Mesenchymal stem cell (in vitro differentiated cells and primary cell): ENCODE data around the gene FBL.
"Not testable (repeated sequence)": the region's sequence is repeated elsewhere in the genome, so short reads cannot be mapped to it uniquely, and the experiment has no call there.

Experiments
- DNase-seq: peaks from one replicate; pipeline ENCODE4 v3.0.0-alpha.2; 2013
- H2AFZ ChIP-seq: one replicate; pipeline ENCODE4 v1.6.1; 2013; ENCODE audit warnings: low read depth, mild to moderate bottlenecking, control low read depth, inconsistent platforms, low read length, moderate library complexity
- H2AK5ac ChIP-seq: 2 replicates; pipeline ENCODE4 v1.6.1; 2013; ENCODE audit warnings: low read length, moderate library complexity, mild to moderate bottlenecking, inconsistent platforms; ENCODE audit not compliant: severe bottlenecking
- H2BK120ac ChIP-seq: one replicate; pipeline ENCODE4 v1.6.1; 2013; ENCODE audit warnings: low read depth, mild to moderate bottlenecking, inconsistent platforms, low read length, moderate library complexity
- H2BK12ac ChIP-seq, 2 experiments: one replicate each; pipeline ENCODE4 v1.6.1; 2013; ENCODE audit warnings: inconsistent platforms in 2 of 2, low read length in 2 of 2, mild to moderate bottlenecking in 2 of 2, moderate library complexity in 2 of 2, control low read depth in 1 of 2
- H2BK15ac ChIP-seq: one replicate; pipeline ENCODE4 v1.6.1; 2013; ENCODE audit warnings: mild to moderate bottlenecking, low read depth, inconsistent platforms; ENCODE audit not compliant: poor library complexity, severe bottlenecking
- H2BK5ac ChIP-seq: 2 replicates; pipeline ENCODE4 v1.6.1; 2013; ENCODE audit warnings: low read depth, mild to moderate bottlenecking, low read length, control low read depth, inconsistent platforms; ENCODE audit not compliant: poor library complexity, severe bottlenecking
- H3K14ac ChIP-seq, 2 experiments: one replicate each; pipeline ENCODE4 v1.6.1; 2013; ENCODE audit warnings: inconsistent platforms in 2 of 2, low read length in 2 of 2, control low read depth in 1 of 2, mild to moderate bottlenecking in 1 of 2, moderate library complexity in 1 of 2
- H3K18ac ChIP-seq, 2 experiments: one replicate each; pipeline ENCODE4 v1.6.1; 2013; ENCODE audit warnings: inconsistent platforms in 2 of 2, low read length in 2 of 2, control low read depth in 1 of 2, low read depth in 1 of 2, mild to moderate bottlenecking in 1 of 2
- H3K23ac ChIP-seq, 2 experiments: one replicate each; pipeline ENCODE4 v1.6.1; 2013; ENCODE audit warnings: inconsistent platforms in 2 of 2, low read length in 2 of 2, mild to moderate bottlenecking in 2 of 2, moderate library complexity in 2 of 2, control low read depth in 1 of 2
- H3K27ac ChIP-seq: 2 replicates; pipeline ENCODE4 v1.5.1; 2013; ENCODE audit warnings: mild to moderate bottlenecking, moderate library complexity, low read length, control low read depth, inconsistent platforms; ENCODE audit not compliant: poor library complexity, severe bottlenecking
- H3K27me3 ChIP-seq, 2 experiments: 2 replicates each; pipeline versions ENCODE4 v1.6.1 to v1.7.0; 2013; ENCODE audit warnings: low read length in 2 of 2, mild to moderate bottlenecking in 2 of 2, moderate library complexity in 2 of 2, control low read depth in 1 of 2, inconsistent platforms in 1 of 2; ENCODE audit not compliant: control insufficient read depth in 1 of 2, insufficient read depth in 1 of 2
- H3K36me3 ChIP-seq, 2 experiments: 2 replicates each; pipeline versions ENCODE4 v1.6.1 to v1.7.0; 2013; ENCODE audit warnings: low read length in 2 of 2, control low read depth in 1 of 2, inconsistent platforms in 1 of 2, low read depth in 1 of 2, mild to moderate bottlenecking in 1 of 2; ENCODE audit not compliant: insufficient read depth in 2 of 2, control insufficient read depth in 1 of 2
- H3K4ac ChIP-seq, 2 experiments: one replicate each; pipeline ENCODE4 v1.6.1; 2013; ENCODE audit warnings: inconsistent platforms in 2 of 2, low read length in 2 of 2, mild to moderate bottlenecking in 2 of 2, moderate library complexity in 2 of 2, control low read depth in 1 of 2, low read depth in 1 of 2
- H3K4me1 ChIP-seq: 2 replicates; pipeline ENCODE4 v1.6.1; 2013; ENCODE audit warnings: low read depth, low read length, control low read depth; ENCODE audit not compliant: control insufficient read depth, insufficient read depth
- H3K4me2 ChIP-seq: 2 replicates; pipeline ENCODE4 v1.6.1; 2013; ENCODE audit warnings: low read length, mild to moderate bottlenecking, inconsistent platforms; ENCODE audit not compliant: poor library complexity, severe bottlenecking
- H3K4me3 ChIP-seq, 2 experiments: 2 replicates each; pipeline versions ENCODE4 v1.5.1 to v1.7.0; 2013; ENCODE audit warnings: low read length in 2 of 2, mild to moderate bottlenecking in 2 of 2, control low read depth in 1 of 2, low read depth in 1 of 2; ENCODE audit not compliant: insufficient read depth in 1 of 2
- H3K79me1 ChIP-seq: replicated peaks from 2 replicates; pipeline ENCODE4 v1.6.1; 2013; ENCODE audit warnings: mild to moderate bottlenecking, control low read depth, low read length, inconsistent platforms; ENCODE audit not compliant: poor library complexity, severe bottlenecking
- H3K9ac ChIP-seq: 2 replicates; pipeline ENCODE4 v1.7.0; 2013; ENCODE audit warnings: mild to moderate bottlenecking, low read length, moderate library complexity
- H3K9me3 ChIP-seq: 2 replicates; pipeline ENCODE4 v1.7.0; 2013; ENCODE audit warnings: mild to moderate bottlenecking, low read length; ENCODE audit not compliant: control insufficient read depth
- H4K8ac ChIP-seq: one replicate; pipeline ENCODE4 v1.6.1; 2013; ENCODE audit warnings: inconsistent platforms, mild to moderate bottlenecking, low read length, moderate library complexity
- H4K91ac ChIP-seq: one replicate; pipeline ENCODE4 v1.6.1; 2013; ENCODE audit warnings: mild to moderate bottlenecking, low read length, inconsistent platforms
- WGBS: methylation state at CpG from one replicate; pipeline ENCODE4 v1.1.7; 2013; ENCODE audit warnings: mixed read lengths; 5-methylcytosine and 5-hydroxymethylcytosine counted together

The FBL gene

GRCh38 chr19:39889872-39890754, 43.9 kb upstream of the FBL start:
- H2BK12ac ChIP-seq, H3K18ac ChIP-seq, H2BK120ac ChIP-seq, H4K91ac ChIP-seq, H3K4ac ChIP-seq, H2AFZ ChIP-seq, H3K4me2 ChIP-seq, H2AK5ac ChIP-seq, H3K4me3 ChIP-seq, H3K27ac ChIP-seq, H3K4me1 ChIP-seq, H2BK15ac ChIP-seq, H4K8ac ChIP-seq, H3K79me1 ChIP-seq, H2BK5ac ChIP-seq, H3K9ac ChIP-seq, H3K23ac ChIP-seq, H3K9me3 ChIP-seq, H3K36me3 ChIP-seq, H3K14ac ChIP-seq, DNase-seq: not testable (repeated sequence)
- H3K27me3 ChIP-seq: peaks cover 0 to 26% of the 10 kb centered on the region in 2 experiments
- WGBS: 88% methylated on average over 18 of the region's 20 CpGs

GRCh38 chr19:39887456-39887951, 41.3 kb upstream of the FBL start:
- DNase-seq, H4K91ac ChIP-seq, H4K8ac ChIP-seq, H3K27ac ChIP-seq, H3K36me3 ChIP-seq, H3K4me3 ChIP-seq, H2BK15ac ChIP-seq, H3K4ac ChIP-seq, H3K79me1 ChIP-seq, H2AK5ac ChIP-seq, H3K18ac ChIP-seq, H3K9ac ChIP-seq, H2BK12ac ChIP-seq, H2AFZ ChIP-seq, H3K9me3 ChIP-seq, H2BK120ac ChIP-seq, H2BK5ac ChIP-seq, H3K14ac ChIP-seq, H3K4me1 ChIP-seq, H3K4me2 ChIP-seq, H3K23ac ChIP-seq: not testable (repeated sequence)
- no CpG with 5 or more reads among the region's 3 CpGs for WGBS
- H3K27me3 ChIP-seq: peaks cover 0 to 21% of the 10 kb centered on the region in 2 experiments

- H3K79me1 ChIP-seq, H3K4me3 ChIP-seq, H2BK5ac ChIP-seq, H3K36me3 ChIP-seq, H2AFZ ChIP-seq, H3K27me3 ChIP-seq, DNase-seq, H2AK5ac ChIP-seq, H2BK15ac ChIP-seq, H4K91ac ChIP-seq, H4K8ac ChIP-seq, H3K4me2 ChIP-seq, H3K4ac ChIP-seq, H3K23ac ChIP-seq, H3K9ac ChIP-seq, H2BK120ac ChIP-seq, H3K9me3 ChIP-seq, H3K27ac ChIP-seq, H3K18ac ChIP-seq, H2BK12ac ChIP-seq, H3K4me1 ChIP-seq, H3K14ac ChIP-seq: not testable (repeated sequence)
- 91% methylated on average over 12 of the region's 30 CpGs for WGBS
These were observed 39.8 kb upstream of the FBL start for GRCh38 chr19:39885821-39886554.

- not testable (repeated sequence) for H3K4me1 ChIP-seq, H3K14ac ChIP-seq, H2BK5ac ChIP-seq, H4K91ac ChIP-seq, H2BK15ac ChIP-seq, H2AK5ac ChIP-seq, DNase-seq, H3K4me2 ChIP-seq, H3K79me1 ChIP-seq, H4K8ac ChIP-seq, H3K27me3 ChIP-seq, H3K36me3 ChIP-seq, H3K9ac ChIP-seq, H3K4me3 ChIP-seq, H3K4ac ChIP-seq, H2BK12ac ChIP-seq, H2BK120ac ChIP-seq, H3K23ac ChIP-seq, H3K18ac ChIP-seq, H2AFZ ChIP-seq, H3K27ac ChIP-seq, H3K9me3 ChIP-seq
- no CpG with 5 or more reads among the region's 9 CpGs for WGBS
These were observed 38.5 kb upstream of the FBL start for GRCh38 chr19:39884721-39885120.
